Fibroblast of villous mesenchyme (primary cell): ENCODE measurements around the gene SRSF7. TPM values are rescaled to one million over a fixed set of nuclear protein-coding genes. Genes with fewer than 3 reads are reported as not detected.
"Not testable (repeated sequence)": the region's sequence is repeated elsewhere in the genome, so short reads cannot be mapped to it uniquely, and the experiment has no call there.

Source experiments
- DNase-seq: peaks from one replicate; pipeline ENCODE4 v3.0.0-alpha.2; 2010; ENCODE audit warnings: low read depth
- H3K4me3 ChIP-seq: 2 replicates; pipeline ENCODE4 v1.5.1; 2011; ENCODE audit warnings: low read depth, mild to moderate bottlenecking, low read length
- total RNA-seq: library from RNA; depleted of rRNA; stranded (reverse); fragments of >200 nt; gene quantifications from 2 replicates; pipeline ENCODE4 v1.2.3, GENCODE V29; 2012
- TF ChIP-seq, protein P1 (sequence below): IDR thresholded peaks from 2 replicates; pipeline ENCODE4 v1.5.1; 2012; ENCODE audit warnings: low read depth, mild to moderate bottlenecking, low read length; ENCODE audit not compliant: insufficient read depth

The SRSF7 gene
- total RNA-seq, 1 donor, result 142 TPM

DNA sequence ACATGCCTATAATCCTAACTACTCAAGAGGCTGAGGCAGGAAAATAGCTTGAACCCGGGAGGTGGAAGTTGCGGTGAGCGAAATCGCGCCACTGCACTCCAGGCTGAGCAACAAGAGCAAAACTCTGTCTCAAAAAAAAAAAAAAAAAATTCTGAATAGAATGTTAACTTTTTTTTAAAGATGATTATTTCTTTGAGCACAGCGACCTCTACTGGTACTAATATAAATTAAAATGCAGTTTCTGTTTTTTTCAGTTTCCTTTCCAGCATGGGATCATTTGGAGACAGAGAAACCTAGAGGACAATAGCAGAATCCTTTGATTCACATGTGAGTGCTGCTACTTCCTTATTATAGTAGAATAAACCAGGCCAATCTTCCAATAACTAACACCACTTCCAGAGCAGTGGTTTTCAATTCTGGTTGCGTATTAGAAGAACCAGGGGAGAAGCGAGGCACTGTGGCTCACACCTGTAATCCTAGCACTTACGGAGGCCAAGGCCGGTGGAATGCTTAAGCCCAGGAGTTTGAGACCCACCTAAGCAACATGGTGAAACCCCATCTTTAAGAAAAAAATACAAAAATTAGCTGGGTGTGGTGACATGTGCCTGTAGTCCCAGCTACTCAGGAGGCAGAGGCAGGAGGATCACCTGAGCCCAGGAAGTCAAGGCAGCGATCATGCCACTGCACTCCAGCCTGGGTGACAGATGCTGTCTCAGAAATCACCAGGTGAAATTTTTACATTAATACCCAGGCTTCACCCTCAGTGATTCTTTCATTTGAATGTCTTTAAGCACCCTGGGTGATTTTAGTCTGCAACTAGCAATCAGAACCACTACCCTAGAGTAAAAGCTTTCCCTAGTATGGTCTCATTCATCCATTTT lies 10.1 kb downstream of the SRSF7 start:
- TF ChIP-seq, protein P1, sequence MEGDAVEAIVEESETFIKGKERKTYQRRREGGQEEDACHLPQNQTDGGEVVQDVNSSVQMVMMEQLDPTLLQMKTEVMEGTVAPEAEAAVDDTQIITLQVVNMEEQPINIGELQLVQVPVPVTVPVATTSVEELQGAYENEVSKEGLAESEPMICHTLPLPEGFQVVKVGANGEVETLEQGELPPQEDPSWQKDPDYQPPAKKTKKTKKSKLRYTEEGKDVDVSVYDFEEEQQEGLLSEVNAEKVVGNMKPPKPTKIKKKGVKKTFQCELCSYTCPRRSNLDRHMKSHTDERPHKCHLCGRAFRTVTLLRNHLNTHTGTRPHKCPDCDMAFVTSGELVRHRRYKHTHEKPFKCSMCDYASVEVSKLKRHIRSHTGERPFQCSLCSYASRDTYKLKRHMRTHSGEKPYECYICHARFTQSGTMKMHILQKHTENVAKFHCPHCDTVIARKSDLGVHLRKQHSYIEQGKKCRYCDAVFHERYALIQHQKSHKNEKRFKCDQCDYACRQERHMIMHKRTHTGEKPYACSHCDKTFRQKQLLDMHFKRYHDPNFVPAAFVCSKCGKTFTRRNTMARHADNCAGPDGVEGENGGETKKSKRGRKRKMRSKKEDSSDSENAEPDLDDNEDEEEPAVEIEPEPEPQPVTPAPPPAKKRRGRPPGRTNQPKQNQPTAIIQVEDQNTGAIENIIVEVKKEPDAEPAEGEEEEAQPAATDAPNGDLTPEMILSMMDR, result peak; percentile 44
- DNase-seq, result peak; percentile 48
- no peak overlapping the region for H3K4me3 ChIP-seq

DNA sequence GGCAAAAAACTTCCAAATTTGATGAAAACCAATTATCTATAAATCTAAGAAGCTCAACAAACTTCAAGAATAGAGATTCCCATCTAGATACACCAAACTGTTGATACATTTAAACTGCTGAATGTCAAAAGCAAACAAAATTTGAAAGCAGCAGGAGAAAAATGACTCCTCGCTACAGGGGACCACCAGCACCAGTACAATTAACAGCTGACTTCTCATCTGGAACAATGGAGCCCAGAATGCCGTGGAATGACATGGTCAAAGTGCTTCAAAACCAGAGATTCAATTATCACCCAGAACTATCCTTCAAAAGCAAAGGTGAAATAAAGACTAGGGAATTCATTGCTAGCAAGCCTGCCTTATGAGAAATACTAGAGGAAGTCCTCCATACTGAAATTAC lies 11.6 kb downstream of the SRSF7 start:
- no peak for DNase-seq
- TF ChIP-seq, protein P1, result no peak
- no peak overlapping the region for H3K4me3 ChIP-seq

GRCh38 chr2:38737925-38738324 lies 13.2 kb downstream of the SRSF7 start:
- TF ChIP-seq, protein P1, result no peak
- H3K4me3 ChIP-seq, result no peak overlapping the region
- no peak for DNase-seq

- DNase-seq, result peak; percentile 47
Measured at GRCh38 chr2:38737000-38737698, 14.0 kb downstream of the SRSF7 start.

GRCh38 chr2:38735999-38736320 lies 15.2 kb downstream of the SRSF7 start:
- H3K4me3 ChIP-seq, result no peak overlapping the region
- TF ChIP-seq, protein P1, result no peak
- no peak for DNase-seq

More at GRCh38 chr2:38737000-38737698, 14.0 kb downstream of the SRSF7 start:
- not testable (repeated sequence) for H3K4me3 ChIP-seq

DNA sequence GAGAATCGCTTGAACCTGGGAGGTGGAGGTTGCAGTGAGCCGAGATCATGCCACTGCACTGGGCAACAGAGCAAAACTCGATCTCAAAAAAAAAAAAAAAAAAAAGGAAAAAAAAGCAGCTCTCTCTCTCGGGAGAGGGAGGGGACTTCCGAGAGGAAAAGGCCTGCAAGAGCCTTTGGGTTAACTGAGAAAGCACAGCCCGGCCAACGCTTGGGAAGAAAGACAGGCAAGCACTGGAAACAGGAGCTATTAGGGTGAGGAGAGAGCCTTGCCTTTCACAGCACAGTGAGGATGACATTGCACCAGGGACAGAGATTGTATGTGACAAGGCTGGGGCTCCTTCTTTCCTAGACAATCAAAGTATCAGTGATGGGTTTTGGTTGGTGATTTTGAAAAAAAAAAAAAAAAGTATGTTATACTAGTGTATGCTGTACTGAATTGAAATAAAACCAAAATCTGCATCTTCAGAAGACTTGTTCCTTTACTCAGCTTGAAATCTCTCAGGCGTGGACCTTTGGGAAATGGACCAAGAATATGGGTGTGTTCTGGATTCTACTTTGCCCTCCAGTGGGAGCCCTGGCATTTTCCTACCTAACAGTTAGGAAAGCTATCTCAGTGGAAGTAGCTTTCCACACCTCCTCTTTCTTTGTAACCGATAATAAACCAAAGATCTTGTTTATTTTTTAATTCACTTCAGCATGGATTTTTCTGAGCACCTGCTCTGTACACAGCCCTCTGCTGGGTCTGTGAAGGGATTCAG lies 16.7 kb downstream of the SRSF7 start:
- DNase-seq, result no peak
- H3K4me3 ChIP-seq, result no peak overlapping the region
- TF ChIP-seq, protein P1, result no peak
